22Rv1 (cell line): ENCODE measurements around the gene NTN1.

ENCODE experiments used
- CTCF ChIP-seq: fragments of 450-650 bp; IDR thresholded peaks from 2 replicates; pipeline ENCODE4 v1.5.1; 2017; ENCODE audit warnings: mild to moderate bottlenecking
- ZFX ChIP-seq: fragments of 450-650 bp; IDR thresholded peaks from 2 replicates; pipeline ENCODE4 v1.6.1; 2017; ENCODE audit warnings: antibody characterized with exemption, borderline replicate concordance

GRCh38 chr17:9095390-9095789 lies 74.1 kb downstream of the NTN1 start:
- TF ChIP-seq CTCF: no peak
- no peak for TF ChIP-seq ZFX
